NCI-H526 treated with DMSO at 0.1 percent for 48 hours (cell line): ENCODE results near the gene ELL2.

ENCODE experiments used
- DNase-seq: peaks from one replicate; lab custom pipeline; 2025; lab: John Stamatoyannopoulos, UW

The ELL2 gene

GRCh38 chr5:95956021-95956899, 5.4 kb downstream of the ELL2 start:
- no peak for DNase-seq

- no peak for DNase-seq
Observed at GRCh38 chr5:95954716-95955115, 6.9 kb downstream of the ELL2 start.

- DNase-seq, result no peak
Observed at GRCh38 chr5:95953021-95953702, 8.5 kb downstream of the ELL2 start.

- DNase-seq, result no peak
Observed at GRCh38 chr5:95951916-95952315, 9.7 kb downstream of the ELL2 start.

GRCh38 chr5:95949810-95950209, 11.8 kb downstream of the ELL2 start:
- no peak for DNase-seq

GRCh38 chr5:95948631-95949030, 13.0 kb downstream of the ELL2 start:
- DNase-seq, result no peak

- DNase-seq, result no peak
Observed at GRCh38 chr5:95946451-95946850, 15.2 kb downstream of the ELL2 start.

- DNase-seq, result no peak
Observed at GRCh38 chr5:95942968-95943367, 18.7 kb downstream of the ELL2 start.

GRCh38 chr5:95942414-95942813, 19.2 kb downstream of the ELL2 start:
- DNase-seq, result no peak

- DNase-seq, result no peak
Observed at GRCh38 chr5:95941756-95942155, 19.9 kb downstream of the ELL2 start.

- DNase-seq, result no peak
Observed at GRCh38 chr5:95940758-95941682, 20.6 kb downstream of the ELL2 start.

- no peak for DNase-seq
Observed at GRCh38 chr5:95939465-95939864, 22.2 kb downstream of the ELL2 start.

- DNase-seq, result no peak
Observed at GRCh38 chr5:95938766-95939165, 22.9 kb downstream of the ELL2 start.

- DNase-seq, result no peak
Observed at GRCh38 chr5:95938347-95938746, 23.3 kb downstream of the ELL2 start.

- DNase-seq, result no peak
Observed at GRCh38 chr5:95937607-95938152, 24.0 kb downstream of the ELL2 start.

- no peak for DNase-seq
Observed at GRCh38 chr5:95936812-95937397, 24.7 kb downstream of the ELL2 start.

- no peak for DNase-seq
Observed at GRCh38 chr5:95935553-95936100, 26.0 kb downstream of the ELL2 start.

GRCh38 chr5:95934207-95934804, 27.3 kb downstream of the ELL2 start:
- DNase-seq, result no peak

- no peak for DNase-seq
Observed at GRCh38 chr5:95932941-95933340, 28.7 kb downstream of the ELL2 start.

- DNase-seq, result no peak
Observed at GRCh38 chr5:95931079-95931833, 30.4 kb downstream of the ELL2 start.
